ENCODE data around the gene RIPOR2.
A peak's percentile ranks its signal among the peaks of the same experiment; 100 is the strongest.

- TF ChIP-seq CTCF (IDR thresholded peaks at IDR 0.05) = peak in 1 of 6 experiments; percentile 9
- no peak for TF ChIP-seq POLR2A (IDR thresholded peaks at IDR 0.05)
These were observed 16.1 kb upstream of the RIPOR2 start for GRCh38 chr6:24951811-24952299.

Data from Peyer's patch (tissue), 4 donors.